Endothelial cell of umbilical vein (primary cell): Measurements from ENCODE around the gene PGA5. TPM values are rescaled to one million over a fixed set of nuclear protein-coding genes. Genes with fewer than 3 reads are reported as not detected.

ENCODE experiments used
- BruUV-seq: library from RNA; stranded (reverse); fragments of 400-500 nt; replicated peaks from 2 replicates; lab custom pipeline; 2021; lab: Mats Ljungman, UMichigan
- CTCF ChIA-PET: fragments of 300-600, 350-600 bp; sonication (Branson Sonifier 250); formaldehyde crosslinking; loops from one replicate; lab custom pipeline; 2021; ENCODE audit warnings: antibody characterized with exemption, inconsistent platforms; lab: Charles Lee
- POLR2A ChIA-PET: fragments of 300-600, 350-600 bp; sonication (Branson Sonifier 250); formaldehyde crosslinking; loops from one replicate; lab custom pipeline; 2021; ENCODE audit warnings: antibody characterized with exemption, inconsistent platforms; lab: Charles Lee
- DNase-seq: peaks from one replicate; pipeline ENCODE4 v3.0.0-alpha.2; 2011; ENCODE audit warnings: low read depth, low spot score
- FAIRE-seq: peaks from 2 replicates; lab custom pipeline; 2011; peaks lifted over from hg19 to GRCh38; lab: Jason Lieb, UNC
- H2AFZ ChIP-seq: 2 replicates; pipeline ENCODE4 v1.6.0; 2012; ENCODE audit warnings: low read depth, low read length, control low read depth, inconsistent platforms
- H3K27ac ChIP-seq: 2 replicates; pipeline ENCODE4 v1.5.1; 2011; ENCODE audit warnings: low read depth, mild to moderate bottlenecking, control low read depth, low read length, moderate library complexity; ENCODE audit not compliant: insufficient read depth
- H3K27me3 ChIP-seq, 2 experiments: 2 replicates each; pipeline versions ENCODE4 v1.6.0 to v1.6.1; 2011; ENCODE audit warnings: low read length in 2 of 2, mixed read lengths in 1 of 2; ENCODE audit not compliant: control insufficient read depth in 2 of 2, insufficient read depth in 2 of 2
- H3K36me3 ChIP-seq, 2 experiments: 2 replicates in 1 of 2; 3 replicates in 1 of 2; pipeline ENCODE4 v1.5.1; 2011; ENCODE audit warnings: low read length in 2 of 2, mild to moderate bottlenecking in 1 of 2, moderate library complexity in 1 of 2; ENCODE audit not compliant: control insufficient read depth in 2 of 2, insufficient read depth in 2 of 2; ENCODE audit errors: extremely low read depth in 1 of 2
- H3K4me1 ChIP-seq: 3 replicates; pipeline ENCODE4 v1.5.1; 2011; ENCODE audit warnings: mild to moderate bottlenecking, low read length; ENCODE audit not compliant: control insufficient read depth, insufficient read depth; ENCODE audit errors: extremely low read depth
- H3K4me2 ChIP-seq: 2 replicates; pipeline ENCODE4 v1.6.1; 2011; ENCODE audit warnings: low read length, control low read depth, mixed read lengths; ENCODE audit not compliant: insufficient read depth
- H3K4me3 ChIP-seq, 3 experiments: fragments of 200-600 bp in 1 of 3; sonication (generic), shearing (Covaris generic) in 1 of 3; replicated peaks in 1 of 3; 2 replicates each; pipeline ENCODE4 v1.5.1; 2011 to 2016; ENCODE audit warnings: control low read depth in 3 of 3, low read length in 3 of 3, mild to moderate bottlenecking in 2 of 3, inconsistent platforms in 1 of 3, low read depth in 1 of 3, moderate library complexity in 1 of 3; ENCODE audit not compliant: insufficient read depth in 1 of 3
- H3K79me2 ChIP-seq: 2 replicates; pipeline ENCODE4 v1.6.0; 2012; ENCODE audit warnings: low read length, inconsistent platforms; ENCODE audit not compliant: control insufficient read depth, insufficient read depth
- H3K9ac ChIP-seq: replicated peaks from 2 replicates; pipeline ENCODE3; 2011; ENCODE audit warnings: low read length, control low read depth; ENCODE audit not compliant: insufficient read depth; ENCODE audit errors: extremely low read depth
- H3K9me1 ChIP-seq: replicated peaks from 3 replicates; pipeline ENCODE4 v1.6.0; 2011; ENCODE audit warnings: mild to moderate bottlenecking, low read length; ENCODE audit not compliant: control insufficient read depth, insufficient read depth; ENCODE audit errors: extremely low read depth
- H3K9me3 ChIP-seq: replicated peaks from 2 replicates; pipeline ENCODE4 v1.5.1; 2012; ENCODE audit warnings: low read length, inconsistent platforms; ENCODE audit not compliant: control insufficient read depth, insufficient read depth
- H4K20me1 ChIP-seq: replicated peaks from 2 replicates; pipeline ENCODE3; 2011; ENCODE audit warnings: mild to moderate bottlenecking, low read length; ENCODE audit not compliant: control insufficient read depth, insufficient read depth; ENCODE audit errors: extremely low read depth
- EZH2 ChIP-seq: IDR thresholded peaks from 2 replicates; pipeline ENCODE4 v1.6.1; 2012; ENCODE audit warnings: borderline replicate concordance, low read depth, mild to moderate bottlenecking, moderate library complexity, low read length, inconsistent platforms; ENCODE audit not compliant: severe bottlenecking
- FOS ChIP-seq: IDR thresholded peaks from 2 replicates; pipeline ENCODE4 v1.6.1; 2011; ENCODE audit warnings: mild to moderate bottlenecking, low read length, moderate library complexity, borderline replicate concordance; ENCODE audit not compliant: insufficient read depth
- GATA2 ChIP-seq: IDR thresholded peaks from 2 replicates; pipeline ENCODE4 v1.7.0; 2011; ENCODE audit warnings: low read depth, mild to moderate bottlenecking, moderate library complexity, mixed read lengths, low read length; ENCODE audit not compliant: insufficient read length, insufficient read depth
- JUN ChIP-seq: IDR thresholded peaks from 2 replicates; pipeline ENCODE4 v1.6.1; 2011; ENCODE audit warnings: borderline replicate concordance, low read depth; ENCODE audit not compliant: insufficient read length, insufficient read depth
- MYC ChIP-seq: IDR thresholded peaks from one replicate; pipeline ENCODE4 v1.6.1; 2011; ENCODE audit warnings: mild to moderate bottlenecking, low read depth, low read length
- POLR2A ChIP-seq: IDR thresholded peaks from 2 replicates; pipeline ENCODE4 v1.6.1; 2012; ENCODE audit warnings: low read depth, mild to moderate bottlenecking, control low read depth, low read length
- POLR2AphosphoS5 ChIP-seq: IDR thresholded peaks from 2 replicates; pipeline ENCODE4 v1.6.1; 2012; ENCODE audit warnings: low read depth, mild to moderate bottlenecking, control low read depth, low read length, moderate library complexity; ENCODE audit not compliant: insufficient read depth
- dilution Hi-C: fragments of 300-500 bp; cut with MboI; formaldehyde crosslinking; loops from one replicate; pipeline ENCODE4 v1.15.0; 2019; ENCODE audit warnings: low sequenced_read_pairs; ENCODE audit not compliant: extremely low pct_ligation_motif_present
- intact Hi-C: fragments of 100-400 bp; cut with micrococcal nuclease; formaldehyde crosslinking; loops from one replicate; pipeline ENCODE4 v1.10.0; 2022
- polyA plus RNA-seq, 4 experiments: library from polyadenylated mRNA; depleted of rRNA in 3 of 4; stranded (reverse) in 3 of 4; unstranded in 1 of 4; fragments of >200 nt; gene quantifications; 2 replicates each; pipeline versions ENCODE4 v1.2.1 to v1.2.3, GENCODE V29; 2011 to 2012; ENCODE audit warnings: missing spikeins in 1 of 4
- total RNA-seq: library from RNA; stranded (reverse); gene quantifications from 2 replicates; pipeline ENCODE4 v1.2.3, GENCODE V29; 2021
- TF ChIP-seq, protein P1 (sequence below): IDR thresholded peaks from 2 replicates; pipeline ENCODE4 v1.6.1; 2011; ENCODE audit not compliant: insufficient read depth, insufficient read length
- TF ChIP-seq, protein P2 (sequence below), 2 donors: IDR thresholded peaks; 1 replicate in 1 of 2; 2 replicates in 1 of 2; pipeline ENCODE4 v1.5.1; 2011; ENCODE audit warnings: low read length in 2 of 2, mild to moderate bottlenecking in 2 of 2, moderate library complexity in 2 of 2, control low read depth in 1 of 2, inconsistent platforms in 1 of 2, low read depth in 1 of 2; ENCODE audit not compliant: insufficient read depth in 1 of 2; ENCODE audit errors: extremely low read depth in 1 of 2

Gene PGA5
- total and polyA plus RNA-seq, 2 donors (not counting 3 experiments of a cell fraction or from before 2014, with no cell fraction given) = not detected

DNA sequence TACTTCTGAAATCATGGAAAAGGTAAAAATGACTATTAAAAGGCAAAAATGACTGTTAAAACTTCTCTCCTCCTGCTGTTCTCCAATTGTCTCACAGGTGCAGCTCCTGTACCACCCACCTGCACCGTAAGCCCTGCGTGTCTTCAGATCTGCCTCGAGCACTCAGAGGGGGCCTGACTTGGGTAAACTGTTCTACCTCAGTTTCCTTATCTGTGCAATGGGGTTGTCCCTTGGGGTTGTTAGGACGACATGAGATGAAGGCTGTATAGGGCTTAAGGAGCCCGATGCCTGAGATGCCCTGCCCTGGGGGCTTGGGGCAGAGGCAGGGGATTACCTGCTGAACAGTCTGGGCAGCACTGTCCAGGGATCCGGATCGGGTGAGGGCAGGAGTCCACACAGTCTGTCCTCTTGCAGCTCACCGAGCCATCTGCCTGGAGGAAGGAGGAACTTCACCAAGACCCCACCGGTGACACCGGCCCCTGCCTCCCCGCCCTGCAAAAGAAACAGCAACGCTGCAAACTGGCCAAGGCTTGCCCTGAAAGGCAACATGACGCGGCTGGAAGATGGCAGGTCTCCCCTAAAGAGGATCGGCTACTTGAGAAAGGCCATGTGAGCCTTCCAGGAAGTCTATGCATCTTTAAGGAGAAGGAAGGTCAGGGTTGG lies 27.7 kb downstream of the PGA5 start:
- BruUV-seq = no TSS peak
- FAIRE-seq = no peak
- Histone ChIP-seq H3K4me1 (no peaks in the 10 kb centered on the region), H3K9ac (no peak overlapping the region), H3K36me3 (no peaks in the 10 kb centered on the region), H4K20me1 (no peaks in the 10 kb centered on the region), H2AFZ (no peak overlapping the region), H3K27ac (no peak overlapping the region), H3K4me2 (no peak overlapping the region), H3K27me3 (no peaks in the 10 kb centered on the region), H3K4me3 (no peak overlapping the region), H3K79me2 (no peaks in the 10 kb centered on the region), H3K9me1 (no peaks in the 10 kb centered on the region), H3K9me3 (no peaks in the 10 kb centered on the region)
- no peak for DNase-seq
- TF ChIP-seq, protein P1, sequence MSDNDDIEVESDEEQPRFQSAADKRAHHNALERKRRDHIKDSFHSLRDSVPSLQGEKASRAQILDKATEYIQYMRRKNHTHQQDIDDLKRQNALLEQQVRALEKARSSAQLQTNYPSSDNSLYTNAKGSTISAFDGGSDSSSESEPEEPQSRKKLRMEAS = no peak
- TF ChIP-seq MYC (no peak), GATA2 (no peak), POLR2AphosphoS5 (no peak), FOS (no peak), POLR2A (no peak), EZH2 (no peak), JUN (no peak)
- TF ChIP-seq, protein P2, sequence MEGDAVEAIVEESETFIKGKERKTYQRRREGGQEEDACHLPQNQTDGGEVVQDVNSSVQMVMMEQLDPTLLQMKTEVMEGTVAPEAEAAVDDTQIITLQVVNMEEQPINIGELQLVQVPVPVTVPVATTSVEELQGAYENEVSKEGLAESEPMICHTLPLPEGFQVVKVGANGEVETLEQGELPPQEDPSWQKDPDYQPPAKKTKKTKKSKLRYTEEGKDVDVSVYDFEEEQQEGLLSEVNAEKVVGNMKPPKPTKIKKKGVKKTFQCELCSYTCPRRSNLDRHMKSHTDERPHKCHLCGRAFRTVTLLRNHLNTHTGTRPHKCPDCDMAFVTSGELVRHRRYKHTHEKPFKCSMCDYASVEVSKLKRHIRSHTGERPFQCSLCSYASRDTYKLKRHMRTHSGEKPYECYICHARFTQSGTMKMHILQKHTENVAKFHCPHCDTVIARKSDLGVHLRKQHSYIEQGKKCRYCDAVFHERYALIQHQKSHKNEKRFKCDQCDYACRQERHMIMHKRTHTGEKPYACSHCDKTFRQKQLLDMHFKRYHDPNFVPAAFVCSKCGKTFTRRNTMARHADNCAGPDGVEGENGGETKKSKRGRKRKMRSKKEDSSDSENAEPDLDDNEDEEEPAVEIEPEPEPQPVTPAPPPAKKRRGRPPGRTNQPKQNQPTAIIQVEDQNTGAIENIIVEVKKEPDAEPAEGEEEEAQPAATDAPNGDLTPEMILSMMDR (IDR thresholded peaks at IDR 0.05; ENCODE audit: extremely low read depth in 1 of 2, insufficient read depth in 1 of 2, low read depth in 1 of 2, low read length in 2 of 2) = no peak
- dilution Hi-C loops (no loop called here), intact Hi-C loops (no loop called here)
- ChIA-PET POLR2A (no interaction called here), CTCF (interaction anchor here (1.3 kb wide), 1 partner anchor 14 kb away, joined by 3 read pairs; no protein-coding TSS in a partner anchor)
